ENCODE data around the gene SRPRA.

- no peak for TF ChIP-seq CTCF (conservative IDR thresholded peaks at IDR 0.05)
- no peak for TF ChIP-seq EZH2 (IDR thresholded peaks at IDR 0.05; ENCODE audit: low read depth)
Measured at GRCh38 chr11:126254819-126255218, 13.9 kb downstream of the SRPRA start.

Data from PC-9 (cell line).